Fibroblast of lung (primary cell): ENCODE measurements around the gene SGPP2. TPM values are rescaled to one million over a fixed set of nuclear protein-coding genes. Genes with fewer than 3 reads are reported as not detected.

Source experiments
- DNase-seq, 2 donors: peaks; one replicate each; pipeline versions ENCODE4 v3.0.0 to v3.0.0-alpha.2; 2010; ENCODE audit warnings: low read depth in 2 of 2
- H2AFZ ChIP-seq: 2 replicates; pipeline ENCODE4 v1.5.1; 2012; ENCODE audit warnings: low read length, control low read depth, inconsistent platforms
- H3K27ac ChIP-seq: 2 replicates; pipeline ENCODE4 v1.5.1; 2011; ENCODE audit warnings: low read length, control low read depth; ENCODE audit not compliant: insufficient read depth
- H3K27me3 ChIP-seq: 2 replicates; pipeline ENCODE4 v1.5.1; 2011; ENCODE audit warnings: mild to moderate bottlenecking, low read length; ENCODE audit not compliant: control insufficient read depth, insufficient read depth
- H3K36me3 ChIP-seq: 2 replicates; pipeline ENCODE4 v1.5.1; 2011; ENCODE audit warnings: low read length; ENCODE audit not compliant: control insufficient read depth, insufficient read depth
- H3K4me1 ChIP-seq: 2 replicates; pipeline ENCODE4 v1.5.1; 2011; ENCODE audit warnings: low read length; ENCODE audit not compliant: control insufficient read depth, insufficient read depth; ENCODE audit errors: extremely low read depth
- H3K4me2 ChIP-seq: 2 replicates; pipeline ENCODE4 v1.5.1; 2011; ENCODE audit warnings: low read length, control low read depth; ENCODE audit not compliant: insufficient read depth; ENCODE audit errors: extremely low read depth
- H3K4me3 ChIP-seq, 4 experiments: fragments of 200-600 bp in 1 of 4; sonication (generic) in 1 of 4; replicated peaks in 1 of 4; 2 replicates each; pipeline ENCODE4 v1.5.1; 2011 to 2016; ENCODE audit warnings: low read length in 4 of 4, low read depth in 3 of 4, mild to moderate bottlenecking in 3 of 4, control low read depth in 2 of 4, inconsistent platforms in 1 of 4, mixed read lengths in 1 of 4; ENCODE audit not compliant: insufficient read depth in 1 of 4; ENCODE audit errors: control extremely low read depth in 1 of 4
- H3K79me2 ChIP-seq: 2 replicates; pipeline ENCODE4 v1.5.1; 2012; ENCODE audit warnings: mild to moderate bottlenecking, low read length, inconsistent platforms; ENCODE audit not compliant: control insufficient read depth, insufficient read depth
- H3K9ac ChIP-seq: 2 replicates; pipeline ENCODE4 v1.5.1; 2011; ENCODE audit warnings: mild to moderate bottlenecking, low read length, control low read depth; ENCODE audit not compliant: insufficient read depth
- H3K9me3 ChIP-seq: 2 replicates; pipeline ENCODE4 v1.5.1; 2012; ENCODE audit warnings: low read depth, low read length; ENCODE audit not compliant: control insufficient read depth, insufficient read depth
- H4K20me1 ChIP-seq: 2 replicates; pipeline ENCODE4 v1.5.1; 2011; ENCODE audit warnings: low read length; ENCODE audit not compliant: control insufficient read depth, insufficient read depth; ENCODE audit errors: extremely low read depth
- EZH2 ChIP-seq: IDR thresholded peaks from 2 replicates; pipeline ENCODE4 v1.5.1; 2012; ENCODE audit warnings: low read length, control low read depth, mild to moderate bottlenecking; ENCODE audit errors: missing control alignments
- polyA plus RNA-seq, 2 donors: library from polyadenylated mRNA; depleted of rRNA in 1 of 2; stranded (reverse) in 1 of 2; unstranded in 1 of 2; fragments of >200 nt; gene quantifications; 2 replicates each; pipeline ENCODE4 v1.2.1, GENCODE V29; 2011 to 2012; ENCODE audit warnings: missing spikeins in 1 of 2
- total RNA-seq: library from RNA; depleted of rRNA; stranded (reverse); fragments of >200 nt; gene quantifications from 2 replicates; pipeline ENCODE4 v1.2.1, GENCODE V29; 2014
- TF ChIP-seq, protein P1 (sequence below), 2 donors: IDR thresholded peaks in 1 of 2; conservative IDR thresholded peaks in 1 of 2; 1 replicate in 1 of 2; 2 replicates in 1 of 2; pipeline ENCODE4 v1.5.1; 2011 to 2012; ENCODE audit warnings: low read length in 2 of 2, control low read depth in 1 of 2, inconsistent platforms in 1 of 2, low read depth in 1 of 2, mild to moderate bottlenecking in 1 of 2

Gene SGPP2
- total and polyA plus RNA-seq, 2 donors (not counting 1 experiment from before 2014, with no cell fraction given), result not detected

DNA sequence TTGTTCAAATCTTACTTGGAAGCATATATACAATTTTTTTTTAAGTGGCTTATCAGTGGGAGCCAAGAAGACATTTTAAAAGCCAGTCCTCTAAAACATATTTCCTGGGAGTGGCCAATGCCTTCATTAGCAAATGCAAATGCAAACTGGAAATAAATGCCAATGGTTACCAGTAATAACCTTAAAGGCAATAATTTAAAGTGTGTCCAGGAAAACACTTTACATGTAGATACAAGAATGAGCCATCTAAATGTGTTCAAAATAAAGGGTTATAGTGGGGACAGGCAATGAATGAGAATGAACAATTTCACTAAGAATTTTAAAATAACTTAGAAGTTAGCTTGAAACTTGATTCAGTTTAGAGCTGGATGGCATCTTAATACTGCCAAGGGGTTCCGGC is 167.3 kb downstream of the SGPP2 start:
- DNase-seq, result no peak
- Histone ChIP-seq H3K27me3 (no peaks in the 10 kb centered on the region), H3K4me2 (no peak overlapping the region), H3K9ac (no peak overlapping the region), H3K36me3 (peaks cover 5% of the 10 kb centered on the region), H4K20me1 (no peaks in the 10 kb centered on the region), H3K27ac (no peak overlapping the region), H3K9me3 (no peaks in the 10 kb centered on the region), H2AFZ (no peak overlapping the region), H3K4me1 (peaks cover 2% of the 10 kb centered on the region), H3K79me2 (no peaks in the 10 kb centered on the region), H3K4me3 (no peak overlapping the region)
- TF ChIP-seq, protein P1, sequence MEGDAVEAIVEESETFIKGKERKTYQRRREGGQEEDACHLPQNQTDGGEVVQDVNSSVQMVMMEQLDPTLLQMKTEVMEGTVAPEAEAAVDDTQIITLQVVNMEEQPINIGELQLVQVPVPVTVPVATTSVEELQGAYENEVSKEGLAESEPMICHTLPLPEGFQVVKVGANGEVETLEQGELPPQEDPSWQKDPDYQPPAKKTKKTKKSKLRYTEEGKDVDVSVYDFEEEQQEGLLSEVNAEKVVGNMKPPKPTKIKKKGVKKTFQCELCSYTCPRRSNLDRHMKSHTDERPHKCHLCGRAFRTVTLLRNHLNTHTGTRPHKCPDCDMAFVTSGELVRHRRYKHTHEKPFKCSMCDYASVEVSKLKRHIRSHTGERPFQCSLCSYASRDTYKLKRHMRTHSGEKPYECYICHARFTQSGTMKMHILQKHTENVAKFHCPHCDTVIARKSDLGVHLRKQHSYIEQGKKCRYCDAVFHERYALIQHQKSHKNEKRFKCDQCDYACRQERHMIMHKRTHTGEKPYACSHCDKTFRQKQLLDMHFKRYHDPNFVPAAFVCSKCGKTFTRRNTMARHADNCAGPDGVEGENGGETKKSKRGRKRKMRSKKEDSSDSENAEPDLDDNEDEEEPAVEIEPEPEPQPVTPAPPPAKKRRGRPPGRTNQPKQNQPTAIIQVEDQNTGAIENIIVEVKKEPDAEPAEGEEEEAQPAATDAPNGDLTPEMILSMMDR (conservative IDR thresholded peaks at IDR 0.05 in 1 of 2, IDR thresholded peaks at IDR 0.05 in 1 of 2; ENCODE audit: low read depth in 1 of 2, low read length in 2 of 2), result no peak
- TF ChIP-seq EZH2, result no peak

DNA sequence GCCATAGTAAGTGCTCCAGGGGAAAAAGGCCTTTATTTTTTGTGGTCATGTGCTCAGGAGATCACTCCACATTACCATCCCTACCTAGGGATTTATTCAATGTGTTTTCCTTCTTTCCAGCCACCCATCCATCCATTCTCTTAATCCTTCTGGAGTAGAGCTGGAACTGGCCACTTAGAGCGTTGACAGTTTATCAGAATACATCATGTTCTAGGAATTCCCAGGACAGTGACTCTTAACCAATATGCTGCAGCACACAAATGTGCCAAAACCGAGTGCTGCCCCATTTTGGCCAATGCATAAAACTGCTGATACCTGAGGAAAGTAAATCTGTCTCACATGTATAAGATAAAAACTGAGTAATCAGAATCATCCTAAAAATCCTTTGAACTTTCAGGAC is 167.8 kb downstream of the SGPP2 start:
- Histone ChIP-seq H3K9me3 (no peaks in the 10 kb centered on the region), H4K20me1 (no peaks in the 10 kb centered on the region), H2AFZ (no peak overlapping the region), H3K27ac (no peak overlapping the region), H3K4me2 (no peak overlapping the region), H3K9ac (no peak overlapping the region), H3K36me3 (peaks cover 5% of the 10 kb centered on the region), H3K4me3 (no peak overlapping the region), H3K4me1 (peaks cover 2% of the 10 kb centered on the region), H3K27me3 (no peaks in the 10 kb centered on the region), H3K79me2 (no peaks in the 10 kb centered on the region)
- no peak for TF ChIP-seq EZH2
- TF ChIP-seq, protein P1 (conservative IDR thresholded peaks at IDR 0.05 in 1 of 2, IDR thresholded peaks at IDR 0.05 in 1 of 2; ENCODE audit: low read depth in 1 of 2, low read length in 2 of 2), result no peak
- no peak for DNase-seq

DNA sequence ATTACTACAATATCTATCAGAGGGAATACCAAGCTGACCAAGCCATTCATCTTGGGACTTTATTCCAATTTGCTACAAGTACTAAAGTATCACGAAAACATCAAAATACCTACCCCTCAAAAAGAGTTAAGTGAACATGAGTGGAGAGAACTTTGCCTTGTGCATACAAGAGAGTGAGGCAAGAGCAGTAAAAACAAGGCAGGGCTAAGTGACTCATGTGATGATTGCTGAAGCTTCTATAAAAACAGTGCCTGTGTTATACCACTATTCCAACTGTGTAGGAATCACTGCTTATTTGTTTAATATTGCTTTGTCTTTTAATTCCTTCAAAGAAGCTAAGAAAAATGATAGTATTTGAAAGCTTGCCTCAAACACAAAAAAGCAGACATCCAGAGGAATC is 170.3 kb downstream of the SGPP2 start:
- Histone ChIP-seq H3K4me2 (no peak overlapping the region), H3K4me1 (peaks cover 2% of the 10 kb centered on the region), H3K9me3 (no peaks in the 10 kb centered on the region), H3K36me3 (peaks cover 7% of the 10 kb centered on the region), H3K79me2 (no peaks in the 10 kb centered on the region), H3K9ac (no peak overlapping the region), H3K27me3 (no peaks in the 10 kb centered on the region), H3K4me3 (no peak overlapping the region), H3K27ac (no peak overlapping the region), H2AFZ (no peak overlapping the region), H4K20me1 (no peaks in the 10 kb centered on the region)
- peak; percentile 61 to 81 for DNase-seq
- TF ChIP-seq EZH2, result no peak
- TF ChIP-seq, protein P1 (conservative IDR thresholded peaks at IDR 0.05 in 1 of 2, IDR thresholded peaks at IDR 0.05 in 1 of 2; ENCODE audit: low read depth in 1 of 2, low read length in 2 of 2), result no peak
